ENCODE results near the gene MYOF. TPM values are rescaled to one million over a fixed set of nuclear protein-coding genes. Genes with fewer than 3 reads are reported as not detected.
A peak's percentile ranks its signal among the peaks of the same experiment; 100 is the strongest.

The MYOF gene, protein sequence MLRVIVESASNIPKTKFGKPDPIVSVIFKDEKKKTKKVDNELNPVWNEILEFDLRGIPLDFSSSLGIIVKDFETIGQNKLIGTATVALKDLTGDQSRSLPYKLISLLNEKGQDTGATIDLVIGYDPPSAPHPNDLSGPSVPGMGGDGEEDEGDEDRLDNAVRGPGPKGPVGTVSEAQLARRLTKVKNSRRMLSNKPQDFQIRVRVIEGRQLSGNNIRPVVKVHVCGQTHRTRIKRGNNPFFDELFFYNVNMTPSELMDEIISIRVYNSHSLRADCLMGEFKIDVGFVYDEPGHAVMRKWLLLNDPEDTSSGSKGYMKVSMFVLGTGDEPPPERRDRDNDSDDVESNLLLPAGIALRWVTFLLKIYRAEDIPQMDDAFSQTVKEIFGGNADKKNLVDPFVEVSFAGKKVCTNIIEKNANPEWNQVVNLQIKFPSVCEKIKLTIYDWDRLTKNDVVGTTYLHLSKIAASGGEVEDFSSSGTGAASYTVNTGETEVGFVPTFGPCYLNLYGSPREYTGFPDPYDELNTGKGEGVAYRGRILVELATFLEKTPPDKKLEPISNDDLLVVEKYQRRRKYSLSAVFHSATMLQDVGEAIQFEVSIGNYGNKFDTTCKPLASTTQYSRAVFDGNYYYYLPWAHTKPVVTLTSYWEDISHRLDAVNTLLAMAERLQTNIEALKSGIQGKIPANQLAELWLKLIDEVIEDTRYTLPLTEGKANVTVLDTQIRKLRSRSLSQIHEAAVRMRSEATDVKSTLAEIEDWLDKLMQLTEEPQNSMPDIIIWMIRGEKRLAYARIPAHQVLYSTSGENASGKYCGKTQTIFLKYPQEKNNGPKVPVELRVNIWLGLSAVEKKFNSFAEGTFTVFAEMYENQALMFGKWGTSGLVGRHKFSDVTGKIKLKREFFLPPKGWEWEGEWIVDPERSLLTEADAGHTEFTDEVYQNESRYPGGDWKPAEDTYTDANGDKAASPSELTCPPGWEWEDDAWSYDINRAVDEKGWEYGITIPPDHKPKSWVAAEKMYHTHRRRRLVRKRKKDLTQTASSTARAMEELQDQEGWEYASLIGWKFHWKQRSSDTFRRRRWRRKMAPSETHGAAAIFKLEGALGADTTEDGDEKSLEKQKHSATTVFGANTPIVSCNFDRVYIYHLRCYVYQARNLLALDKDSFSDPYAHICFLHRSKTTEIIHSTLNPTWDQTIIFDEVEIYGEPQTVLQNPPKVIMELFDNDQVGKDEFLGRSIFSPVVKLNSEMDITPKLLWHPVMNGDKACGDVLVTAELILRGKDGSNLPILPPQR (N-terminal part only)
- 151 TPM for polyA plus RNA-seq (2013, experiment 1 of 2)
- 144 TPM for polyA plus RNA-seq (2013, experiment 2 of 2)

DNA sequence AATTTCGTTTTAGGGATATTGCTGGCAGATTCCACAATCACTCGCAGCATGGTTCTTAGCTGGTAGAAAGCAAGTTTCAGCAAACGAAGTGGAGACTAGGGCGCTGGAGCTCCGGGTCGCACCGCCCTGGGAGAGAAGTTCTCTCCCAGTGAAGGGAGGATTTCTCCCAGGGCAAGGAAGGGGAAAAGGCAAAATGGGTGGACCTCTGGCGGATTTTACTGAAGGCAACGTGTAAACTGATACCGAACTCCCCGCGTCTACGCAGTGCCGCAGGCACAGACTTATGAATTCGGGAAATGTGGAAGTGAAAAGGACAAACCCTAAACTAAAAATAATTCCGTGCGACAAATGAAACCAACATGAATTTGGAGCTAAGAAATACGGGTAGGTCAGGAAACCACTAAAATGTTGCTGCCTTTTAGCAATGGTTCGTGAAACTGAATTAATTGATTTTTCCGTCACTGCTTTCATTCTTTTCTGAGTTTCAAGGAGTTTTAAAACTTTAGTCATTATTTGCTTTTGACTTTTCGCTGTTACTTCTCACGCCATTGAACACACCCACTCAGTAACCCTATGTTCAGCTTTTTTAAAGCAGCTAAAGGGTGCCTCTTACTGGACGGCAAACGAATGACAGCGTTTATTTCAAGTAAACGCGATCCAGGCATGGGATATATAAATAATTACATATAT is at the start of gene MYOF:
Gene MYOF (minus strand): TSS at position 190 of the 690 bp plus-strand sequence. CDS start 140 bp downstream, at position 50.
- peak within 1 kb of the TSS; percentile 56 to 92 for H3K4me3 ChIP-seq (ENCODE audit: insufficient read depth in 1 of 2, low read depth in 1 of 2, low read length in 2 of 2)

DNA sequence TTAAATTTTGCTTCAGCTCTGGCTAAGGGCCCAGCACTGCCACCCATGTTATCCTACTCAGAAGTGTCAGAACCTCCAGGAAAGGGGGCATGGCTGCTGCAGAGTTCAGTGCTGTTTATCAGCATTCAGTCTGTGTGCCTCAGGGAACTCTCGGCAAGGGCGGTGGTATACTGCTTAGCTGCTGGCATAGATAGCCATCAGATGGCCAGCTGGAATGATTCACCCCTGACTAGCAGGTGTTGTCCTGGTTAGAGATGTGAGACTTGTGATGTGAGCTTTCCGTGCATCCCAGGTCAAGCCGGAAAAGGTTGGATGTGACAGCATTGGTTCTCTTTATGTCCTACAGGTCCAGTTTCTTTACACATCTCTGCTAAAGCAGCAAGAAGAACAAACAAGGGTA is 36.4 kb upstream of the MYOF start:
- H2AK5ac ChIP-seq (ENCODE audit: low read length, severe bottlenecking) = no peak overlapping the region
- H3K4ac ChIP-seq (ENCODE audit: low read depth in 1 of 2, low read length in 2 of 2) = no peak overlapping the region
- H3K14ac ChIP-seq (ENCODE audit: low read length in 2 of 2) = no peak overlapping the region
- H3K36me3 ChIP-seq (ENCODE audit: control insufficient read depth in 1 of 2, insufficient read depth in 2 of 2, low read depth in 1 of 2, low read length in 2 of 2) = peaks cover 12% of the 10 kb centered on the region in 2 experiments
- H4K8ac ChIP-seq (ENCODE audit: low read length) = no peak overlapping the region
- H3K23ac ChIP-seq (ENCODE audit: low read length in 2 of 2) = no peak overlapping the region
- no peak overlapping the region for H3K4me2 ChIP-seq (ENCODE audit: low read length, poor library complexity, severe bottlenecking)
- H2BK5ac ChIP-seq (ENCODE audit: low read depth, low read length, poor library complexity, severe bottlenecking) = no peak overlapping the region
- H4K91ac ChIP-seq (ENCODE audit: low read length) = no peak overlapping the region
- no peak overlapping the region for H2BK15ac ChIP-seq (ENCODE audit: low read depth, poor library complexity, severe bottlenecking)
- H2BK12ac ChIP-seq (ENCODE audit: low read length in 2 of 2) = no peak overlapping the region
- DNase-seq = no peak
- no peak overlapping the region for H2BK120ac ChIP-seq (ENCODE audit: low read depth, low read length)
- no peak overlapping the region for H3K9ac ChIP-seq (ENCODE audit: low read length)
- H3K27ac ChIP-seq (ENCODE audit: low read length, poor library complexity, severe bottlenecking) = no peak overlapping the region
- no peaks in the 10 kb centered on the region for H3K9me3 ChIP-seq (ENCODE audit: control insufficient read depth, low read length)
- no peak overlapping the region for H3K18ac ChIP-seq (ENCODE audit: low read depth in 1 of 2, low read length in 2 of 2)
- H3K79me1 ChIP-seq (replicated peaks; ENCODE audit: low read length, poor library complexity, severe bottlenecking) = peaks cover 3% of the 10 kb centered on the region
- no peaks in the 10 kb centered on the region for H3K4me1 ChIP-seq (ENCODE audit: control insufficient read depth, insufficient read depth, low read depth, low read length)
- 100% methylated on average over 4 of the region's 4 CpGs for WGBS
- no peak overlapping the region for H3K4me3 ChIP-seq (ENCODE audit: insufficient read depth in 1 of 2, low read depth in 1 of 2, low read length in 2 of 2)
- H2AFZ ChIP-seq (ENCODE audit: low read depth, low read length) = no peak overlapping the region
- H3K27me3 ChIP-seq (ENCODE audit: control insufficient read depth in 1 of 2, insufficient read depth in 1 of 2, low read length in 2 of 2) = no peaks in the 10 kb centered on the region

More for the DNA sequence above, at the start of gene MYOF:
- WGBS = 1% methylated on average over 15 of the region's 27 CpGs
- Histone ChIP-seq H3K14ac (ENCODE audit: low read length in 2 of 2) (no peak within 1 kb of the TSS), H3K9ac (ENCODE audit: low read length) (peak within 1 kb of the TSS; percentile 96), H3K4me1 (ENCODE audit: control insufficient read depth, insufficient read depth, low read depth, low read length) (peaks cover 4% of the 10 kb centered on the region), H4K91ac (ENCODE audit: low read length) (no peak within 1 kb of the TSS), H3K23ac (ENCODE audit: low read length in 2 of 2) (no peak within 1 kb of the TSS), H3K4ac (ENCODE audit: low read depth in 1 of 2, low read length in 2 of 2) (peak within 1 kb of the TSS in 1 of 2 experiments; percentile 88), H3K18ac (ENCODE audit: low read depth in 1 of 2, low read length in 2 of 2) (peak within 1 kb of the TSS; percentile 83 to 85), H2BK12ac (ENCODE audit: low read length in 2 of 2) (peak within 1 kb of the TSS; percentile 38 to 82), H2BK5ac (ENCODE audit: low read depth, low read length, poor library complexity, severe bottlenecking) (peak within 1 kb of the TSS; percentile 48), H4K8ac (ENCODE audit: low read length) (peak within 1 kb of the TSS; percentile 57), H3K27me3 (ENCODE audit: control insufficient read depth in 1 of 2, insufficient read depth in 1 of 2, low read length in 2 of 2) (no peaks in the 10 kb centered on the region), H3K27ac (ENCODE audit: low read length, poor library complexity, severe bottlenecking) (peak within 1 kb of the TSS; percentile 97), H2BK120ac (ENCODE audit: low read depth, low read length) (peak within 1 kb of the TSS; percentile 45), H2BK15ac (ENCODE audit: low read depth, poor library complexity, severe bottlenecking) (no peak within 1 kb of the TSS), H3K9me3 (ENCODE audit: control insufficient read depth, low read length) (no peaks in the 10 kb centered on the region), H3K4me2 (ENCODE audit: low read length, poor library complexity, severe bottlenecking) (peak within 1 kb of the TSS; percentile 78), H2AFZ (ENCODE audit: low read depth, low read length) (no peak within 1 kb of the TSS), H2AK5ac (ENCODE audit: low read length, severe bottlenecking) (peak within 1 kb of the TSS; percentile 76), H3K79me1 (replicated peaks; ENCODE audit: low read length, poor library complexity, severe bottlenecking) (no peaks in the 10 kb centered on the region), H3K36me3 (ENCODE audit: control insufficient read depth in 1 of 2, insufficient read depth in 2 of 2, low read depth in 1 of 2, low read length in 2 of 2) (peaks cover 0 to 16% of the 10 kb centered on the region in 2 experiments)
- peak; percentile 91 for DNase-seq

DNA sequence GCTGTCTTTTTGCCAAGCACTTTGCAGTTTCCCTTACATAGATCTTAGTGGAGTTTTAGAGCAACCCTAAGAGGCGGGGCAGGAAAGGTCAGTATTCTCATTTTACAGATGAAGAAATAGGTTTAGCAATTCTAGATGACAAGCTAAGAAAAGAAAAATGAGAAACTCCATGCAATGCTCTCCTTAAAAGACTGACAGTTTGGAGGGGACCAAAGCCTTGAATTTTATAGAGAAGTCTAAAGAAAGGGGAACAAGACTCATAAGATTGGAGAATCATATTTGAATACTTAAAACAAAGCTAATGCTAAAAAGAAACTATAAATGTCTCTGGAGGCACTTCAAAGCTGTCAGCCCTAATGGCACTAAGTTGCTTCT is 33.9 kb upstream of the MYOF start:
- Histone ChIP-seq H2BK5ac (ENCODE audit: low read depth, low read length, poor library complexity, severe bottlenecking) (no peak overlapping the region), H2AFZ (ENCODE audit: low read depth, low read length) (no peak overlapping the region), H3K4me3 (ENCODE audit: insufficient read depth in 1 of 2, low read depth in 1 of 2, low read length in 2 of 2) (peak overlapping the region in 1 of 2 experiments; percentile 43), H4K91ac (ENCODE audit: low read length) (no peak overlapping the region), H2AK5ac (ENCODE audit: low read length, severe bottlenecking) (no peak overlapping the region), H3K18ac (ENCODE audit: low read depth in 1 of 2, low read length in 2 of 2) (no peak overlapping the region), H2BK15ac (ENCODE audit: low read depth, poor library complexity, severe bottlenecking) (no peak overlapping the region), H4K8ac (ENCODE audit: low read length) (no peak overlapping the region), H3K23ac (ENCODE audit: low read length in 2 of 2) (no peak overlapping the region), H2BK120ac (ENCODE audit: low read depth, low read length) (no peak overlapping the region), H2BK12ac (ENCODE audit: low read length in 2 of 2) (no peak overlapping the region), H3K4ac (ENCODE audit: low read depth in 1 of 2, low read length in 2 of 2) (no peak overlapping the region), H3K9me3 (ENCODE audit: control insufficient read depth, low read length) (no peaks in the 10 kb centered on the region), H3K36me3 (ENCODE audit: control insufficient read depth in 1 of 2, insufficient read depth in 2 of 2, low read depth in 1 of 2, low read length in 2 of 2) (peaks cover 9 to 12% of the 10 kb centered on the region in 2 experiments), H3K79me1 (replicated peaks; ENCODE audit: low read length, poor library complexity, severe bottlenecking) (peaks cover 3% of the 10 kb centered on the region), H3K27ac (ENCODE audit: low read length, poor library complexity, severe bottlenecking) (no peak overlapping the region), H3K9ac (ENCODE audit: low read length) (peak overlapping the region; percentile 83), H3K27me3 (ENCODE audit: control insufficient read depth in 1 of 2, insufficient read depth in 1 of 2, low read length in 2 of 2) (no peaks in the 10 kb centered on the region), H3K14ac (ENCODE audit: low read length in 2 of 2) (no peak overlapping the region), H3K4me1 (ENCODE audit: control insufficient read depth, insufficient read depth, low read depth, low read length) (no peaks in the 10 kb centered on the region), H3K4me2 (ENCODE audit: low read length, poor library complexity, severe bottlenecking) (no peak overlapping the region)
- whole genome bisulfite sequencing = 100% methylated on average over 1 of the region's 1 CpG
- no peak for DNase-seq
